K562 (cell line): ENCODE data around the gene DAO. TPM values are rescaled to one million over a fixed set of nuclear protein-coding genes. Genes with fewer than 3 reads are reported as not detected.

ENCODE experiments used
- CCNT2 ChIP-seq: IDR thresholded peaks from 2 replicates; pipeline ENCODE4 v1.6.1; 2011; ENCODE audit warnings: borderline replicate concordance, low read depth, mild to moderate bottlenecking, moderate library complexity, mixed read lengths, low read length; ENCODE audit not compliant: insufficient read length; ENCODE audit errors: extremely low read depth
- CHD4 ChIP-seq: fragments of 200-600 bp; sonication (generic); IDR thresholded peaks from 3 replicates; pipeline ENCODE4 v1.6.1; 2012; ENCODE audit warnings: low read depth, mild to moderate bottlenecking, mixed read lengths, low read length, inconsistent platforms; ENCODE audit not compliant: insufficient read depth, insufficient replicate concordance, poor library complexity, severe bottlenecking
- FOS ChIP-seq: IDR thresholded peaks from 3 replicates; pipeline ENCODE4 v1.6.1; 2011; ENCODE audit not compliant: insufficient read length; ENCODE audit errors: extremely low read depth
- HNRNPLL ChIP-seq: fragments of 200-400 bp; formaldehyde crosslinking; IDR thresholded peaks from 2 replicates; pipeline ENCODE4 v1.6.1; 2017; ENCODE audit warnings: low read length, low read depth, mild to moderate bottlenecking; ENCODE audit not compliant: poor library complexity, severe bottlenecking
- HOMEZ ChIP-seq: fragments of 250-450 bp; sonication (Bioruptor Pico); IDR thresholded peaks from 2 replicates; pipeline ENCODE4 v1.4.0; 2020; ENCODE audit warnings: mild to moderate bottlenecking, moderate library complexity
- KLF10 ChIP-seq: fragments of 250-450 bp; sonication (Bioruptor Pico); IDR thresholded peaks from 2 replicates; pipeline ENCODE4 v1.6.1; 2021; ENCODE audit warnings: matching md5 sums
- L3MBTL2 ChIP-seq: fragments of 450-650 bp; IDR thresholded peaks from 2 replicates; pipeline ENCODE4 v1.6.1; 2016; ENCODE audit warnings: mild to moderate bottlenecking, moderate library complexity
- NCOA6 ChIP-seq: fragments of 450-650 bp; IDR thresholded peaks from 2 replicates; pipeline ENCODE4 v1.6.1; 2017; ENCODE audit warnings: mild to moderate bottlenecking
- NCOR1 ChIP-seq: fragments of 450-650 bp; IDR thresholded peaks from 2 replicates; pipeline ENCODE4 v1.6.1; 2016; ENCODE audit warnings: mild to moderate bottlenecking, moderate library complexity
- NFIC ChIP-seq: fragments of 450-650 bp; IDR thresholded peaks from 2 replicates; pipeline ENCODE4 v1.6.1; 2017; ENCODE audit warnings: mild to moderate bottlenecking, inconsistent platforms
- SMAD2 ChIP-seq: fragments of 150-350 bp; IDR thresholded peaks from 2 replicates; pipeline ENCODE4 v1.6.1; 2014; ENCODE audit warnings: low read depth, mild to moderate bottlenecking, low read length
- TRIM28 ChIP-seq: fragments of 450-650 bp; IDR thresholded peaks from 2 replicates; pipeline ENCODE4 v1.6.1; 2017
- ZC3H8 ChIP-seq: fragments of 450-650 bp; IDR thresholded peaks from 2 replicates; pipeline ENCODE4 v1.6.1; 2017
- ZNF146 ChIP-seq: IDR thresholded peaks from one replicate; pipeline ENCODE4 v1.6.1; 2018; ENCODE audit warnings: missing compliant biosample characterization; ENCODE audit not compliant: unreplicated experiment
- ZNF395 ChIP-seq: fragments of 200-800 bp; sonication (Bioruptor generic); IDR thresholded peaks from 2 replicates; pipeline ENCODE4 v1.6.1; 2017; ENCODE audit warnings: missing genetic modification characterization, missing compliant biosample characterization
- ZNF589 ChIP-seq: fragments of 200-800 bp; sonication (Bioruptor generic); IDR thresholded peaks from 2 replicates; pipeline ENCODE4 v1.6.1; 2016; ENCODE audit warnings: low read depth, missing genetic modification characterization, missing compliant biosample characterization
- polyA plus RNA-seq, 8 experiments: library from polyadenylated mRNA; depleted of rRNA in 4 of 8; stranded (reverse) in 5 of 8; unstranded in 3 of 8; fragments of >200 nt; fragmentation: Nextera tagmentation in 2 of 8; fragmentation: Illumina TruSeq in 1 of 8; extraction: Ambion mirVana in 2 of 8; extraction: Trizol in 1 of 8; gene quantifications; 2 replicates each; pipeline versions ENCODE4 v1.2.1 to v1.2.3, GENCODE V29; 2011 to 2014; ENCODE audit warnings: inconsistent platforms in 1 of 8, missing spikeins in 1 of 8
- total RNA-seq, 7 experiments: library from RNA; depleted of rRNA in 6 of 7; stranded (reverse); fragments of >200 nt in 6 of 7; fragmentation: Illumina TruSeq in 2 of 7; extraction: Trizol in 2 of 7; gene quantifications; 2 replicates each; pipeline versions ENCODE4 v1.2.1 to v1.2.3, GENCODE V29; 2011 to 2021; ENCODE audit warnings: low replicate concordance in 1 of 7
- TF ChIP-seq, protein P1 (sequence below): sonication (generic); formaldehyde crosslinking; IDR thresholded peaks from 2 replicates; pipeline ENCODE4 v1.8.0; 2022; ENCODE audit warnings: mild to moderate bottlenecking, missing genetic modification reagents
- TF ChIP-seq, protein P2 (sequence below): sonication (generic); formaldehyde crosslinking; IDR thresholded peaks from 2 replicates; pipeline ENCODE4 v1.8.1; 2023; ENCODE audit warnings: mild to moderate bottlenecking, missing genetic modification reagents

DAO gene
- total and polyA plus RNA-seq, 9 of the 15 experiments (the other 6 are each of a cell fraction or from before 2014, with no cell fraction given): not detected

DNA sequence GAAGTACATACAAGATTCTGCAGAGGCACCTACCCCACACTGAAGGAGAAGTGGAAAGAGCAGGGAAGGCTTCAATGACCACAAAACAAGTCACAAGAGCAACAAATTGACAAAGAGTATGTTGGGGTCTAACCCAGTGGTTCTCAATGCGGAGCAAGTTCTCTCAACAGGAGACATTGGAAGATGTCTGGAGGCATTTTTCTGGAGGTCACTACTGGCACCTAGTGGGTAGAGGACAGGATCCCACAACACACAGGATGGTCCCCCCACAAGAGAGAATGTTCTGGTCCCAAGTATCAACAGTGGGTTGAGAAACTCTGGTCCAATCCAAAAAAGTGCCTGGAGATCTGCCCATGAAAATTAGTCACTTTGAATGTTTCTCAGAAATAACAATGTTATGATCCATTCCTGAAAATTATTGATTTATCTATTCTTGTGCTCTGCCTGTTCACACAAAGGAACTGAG is 25.9 kb upstream of the DAO start (continued):
- TF ChIP-seq, protein P1, sequence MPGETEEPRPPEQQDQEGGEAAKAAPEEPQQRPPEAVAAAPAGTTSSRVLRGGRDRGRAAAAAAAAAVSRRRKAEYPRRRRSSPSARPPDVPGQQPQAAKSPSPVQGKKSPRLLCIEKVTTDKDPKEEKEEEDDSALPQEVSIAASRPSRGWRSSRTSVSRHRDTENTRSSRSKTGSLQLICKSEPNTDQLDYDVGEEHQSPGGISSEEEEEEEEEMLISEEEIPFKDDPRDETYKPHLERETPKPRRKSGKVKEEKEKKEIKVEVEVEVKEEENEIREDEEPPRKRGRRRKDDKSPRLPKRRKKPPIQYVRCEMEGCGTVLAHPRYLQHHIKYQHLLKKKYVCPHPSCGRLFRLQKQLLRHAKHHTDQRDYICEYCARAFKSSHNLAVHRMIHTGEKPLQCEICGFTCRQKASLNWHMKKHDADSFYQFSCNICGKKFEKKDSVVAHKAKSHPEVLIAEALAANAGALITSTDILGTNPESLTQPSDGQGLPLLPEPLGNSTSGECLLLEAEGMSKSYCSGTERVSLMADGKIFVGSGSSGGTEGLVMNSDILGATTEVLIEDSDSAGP (CRISPR knock-in tag): no peak
- TF ChIP-seq HOMEZ: no peak
- TF ChIP-seq CCNT2: no peak
- TF ChIP-seq ZC3H8: no peak
- TF ChIP-seq, protein P2, sequence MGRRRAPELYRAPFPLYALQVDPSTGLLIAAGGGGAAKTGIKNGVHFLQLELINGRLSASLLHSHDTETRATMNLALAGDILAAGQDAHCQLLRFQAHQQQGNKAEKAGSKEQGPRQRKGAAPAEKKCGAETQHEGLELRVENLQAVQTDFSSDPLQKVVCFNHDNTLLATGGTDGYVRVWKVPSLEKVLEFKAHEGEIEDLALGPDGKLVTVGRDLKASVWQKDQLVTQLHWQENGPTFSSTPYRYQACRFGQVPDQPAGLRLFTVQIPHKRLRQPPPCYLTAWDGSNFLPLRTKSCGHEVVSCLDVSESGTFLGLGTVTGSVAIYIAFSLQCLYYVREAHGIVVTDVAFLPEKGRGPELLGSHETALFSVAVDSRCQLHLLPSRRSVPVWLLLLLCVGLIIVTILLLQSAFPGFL (CRISPR knock-in tag): no peak
- TF ChIP-seq CHD4: no peak
- TF ChIP-seq SMAD2: no peak
- TF ChIP-seq ZNF589 (CRISPR knock-in tag): no peak
- no peak for TF ChIP-seq TRIM28
- TF ChIP-seq HNRNPLL: no peak
- TF ChIP-seq ZNF395 (CRISPR knock-in tag): no peak
- no peak for TF ChIP-seq ZNF146 (CRISPR knock-in tag)
- TF ChIP-seq KLF10 (CRISPR knock-in tag): no peak
- TF ChIP-seq NCOR1: 0 out of 2 replicates have a peak, but pooled peaks have one; percentile 16
- TF ChIP-seq L3MBTL2: no peak
- no peak for TF ChIP-seq NCOA6
- 0 out of 2 replicates have a peak, but pooled peaks have one; percentile 10 for TF ChIP-seq NFIC
- TF ChIP-seq FOS: no peak
